ENCODE results near the gene PRKCD.

- TF ChIP-seq EZH2 (IDR thresholded peaks at IDR 0.05; ENCODE audit: low read depth), result no peak
- no peak for TF ChIP-seq CTCF (conservative IDR thresholded peaks at IDR 0.05)
Measured at GRCh38 chr3:53217175-53217574, 56.2 kb downstream of the PRKCD start.
